PC-3 (cell line): ENCODE measurements around the gene CPLX1.

ENCODE experiments used
- CTCF ChIP-seq: fragments of 300-600 bp; sonication (generic); conservative IDR thresholded peaks from 2 replicates; pipeline ENCODE4 v1.5.1; 2017; ENCODE audit warnings: antibody characterized with exemption, low read depth, mild to moderate bottlenecking, low read length
- EZH2 ChIP-seq: fragments of 300-600 bp; sonication (generic); IDR thresholded peaks from one replicate; pipeline ENCODE4 v1.6.1; 2017; ENCODE audit warnings: antibody characterized with exemption, mild to moderate bottlenecking, low read length; ENCODE audit not compliant: unreplicated experiment

DNA sequence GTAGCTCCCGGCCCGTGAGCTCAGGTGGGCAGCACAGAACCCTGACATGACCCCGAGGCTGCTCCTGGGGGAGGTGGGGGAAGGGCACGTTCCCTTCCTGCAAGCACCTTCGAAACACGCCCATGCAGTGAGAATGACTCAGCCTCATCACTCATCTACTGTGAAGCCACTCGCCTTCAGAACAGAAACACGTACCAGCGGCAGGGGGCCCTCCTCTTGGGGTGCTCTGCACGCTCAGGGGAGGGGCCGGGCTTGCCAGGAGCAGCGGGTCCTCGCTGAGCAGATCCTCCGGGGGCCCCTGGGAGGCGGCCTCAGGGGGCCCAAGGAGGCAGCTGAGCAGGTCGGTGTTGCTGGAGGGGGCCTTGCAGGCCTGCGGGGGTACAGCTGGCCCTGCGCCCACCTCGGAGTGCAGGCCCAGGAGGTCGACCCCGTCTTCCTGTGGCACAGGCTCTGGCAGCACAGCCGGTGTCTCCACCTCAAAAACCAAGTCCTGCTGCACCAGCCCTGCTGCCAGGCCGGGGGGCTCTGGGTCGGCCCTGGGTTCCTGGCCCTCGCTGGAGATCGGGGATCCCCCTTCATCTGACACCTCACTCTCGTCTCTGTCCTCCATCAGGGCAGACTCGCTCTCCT, 40.9 kb upstream of the CPLX1 start:
- TF ChIP-seq CTCF (no peak), EZH2 (no peak)
